ENCODE measurements around the gene CYP4F2. TPM values are rescaled to one million over a fixed set of nuclear protein-coding genes. Genes with fewer than 3 reads are reported as not detected.

CYP4F2 gene
- total and polyA plus RNA-seq, 10 of the 15 experiments (the other 5 are each of a cell fraction or from before 2014, with no cell fraction given), result 0.08 to 3.5 (median 0.63) TPM

- ChIA-PET RAD21 (ENCODE audit: unreplicated experiment) (no interaction called here), CTCF (no interaction called here), SMC1A (ENCODE audit: uncharacterized antibody, unreplicated experiment) (no interaction called here), POLR2A (no interaction called here)
- intact Hi-C loops (cut with micrococcal nuclease; ENCODE audit: unreplicated experiment), result no loop called here
- Histone ChIP-seq H4K20me1 (ENCODE audit: control insufficient read depth, insufficient read depth) (no peaks in the 10 kb centered on the region), H3K4me3 (no peak overlapping the region), H3K4me1 (ENCODE audit: control insufficient read depth, insufficient read depth, low read length) (no peaks in the 10 kb centered on the region), H3K27ac (ENCODE audit: control insufficient read depth, insufficient read depth) (no peak overlapping the region), H3K9ac (ENCODE audit: control insufficient read depth, insufficient read depth, low read length) (no peak overlapping the region), H2AFZ (ENCODE audit: control insufficient read depth, low read depth, low read length) (no peak overlapping the region), H3K36me3 (ENCODE audit: control insufficient read depth in 2 of 2, insufficient read depth in 2 of 2, low read length in 1 of 2) (no peaks in the 10 kb centered on the region), H3K79me2 (ENCODE audit: control insufficient read depth, insufficient read depth, low read length) (no peaks in the 10 kb centered on the region), H3K4me2 (ENCODE audit: control insufficient read depth, insufficient read depth) (no peak overlapping the region), H3K9me3 (replicated peaks; ENCODE audit: control insufficient read depth, insufficient read depth, low read length) (no peaks in the 10 kb centered on the region; the same call in 2 of the 3 replicates), H3K27me3 (replicated peaks in 1 of 2; ENCODE audit: control insufficient read depth in 2 of 2, insufficient read depth in 2 of 2, low read length in 1 of 2) (no peaks in the 10 kb centered on the region)
- ATAC-seq (no peak), DNase-seq (ENCODE audit: low read depth, low spot score) (no peak), FAIRE-seq (no peak)
- in situ Hi-C loops (cut with MboI), result no loop called here
- WGBS (ENCODE audit: insufficient coverage, insufficient replicate concordance, low lambda C conversion rate, missing lambda C conversion rate), result 5% methylated on average over 4 of the region's 4 CpGs
- no TSS peak for BruUV-seq (replicated peaks)
- TF ChIP-seq EP300 (IDR thresholded peaks at IDR 0.05; ENCODE audit: borderline replicate concordance in 1 of 2, control insufficient read depth in 1 of 2, low read depth in 2 of 2, low read length in 2 of 2), result no peak
- TF ChIP-seq TBL1XR1 (IDR thresholded peaks at IDR 0.05; ENCODE audit: low read depth, low read length), result no peak
- no peak for TF ChIP-seq NR2C1 (IDR thresholded peaks at IDR 0.05)
- TF ChIP-seq TCF12 (IDR thresholded peaks at IDR 0.05; ENCODE audit: low read depth, low read length), result no peak
- no peak for TF ChIP-seq IRF3 (IDR thresholded peaks at IDR 0.05)
- no peak for TF ChIP-seq POLR2AphosphoS5 (IDR thresholded peaks at IDR 0.05; ENCODE audit: low read length)
- TF ChIP-seq CBFB (IDR thresholded peaks at IDR 0.05; ENCODE audit: low read depth), result no peak
- TF ChIP-seq TAF1 (IDR thresholded peaks at IDR 0.05; ENCODE audit: borderline replicate concordance, low read depth, low read length), result no peak
- no peak for TF ChIP-seq ZNF384 (IDR thresholded peaks at IDR 0.05; ENCODE audit: borderline replicate concordance, low read depth, low read length)
- TF ChIP-seq, protein P1, sequence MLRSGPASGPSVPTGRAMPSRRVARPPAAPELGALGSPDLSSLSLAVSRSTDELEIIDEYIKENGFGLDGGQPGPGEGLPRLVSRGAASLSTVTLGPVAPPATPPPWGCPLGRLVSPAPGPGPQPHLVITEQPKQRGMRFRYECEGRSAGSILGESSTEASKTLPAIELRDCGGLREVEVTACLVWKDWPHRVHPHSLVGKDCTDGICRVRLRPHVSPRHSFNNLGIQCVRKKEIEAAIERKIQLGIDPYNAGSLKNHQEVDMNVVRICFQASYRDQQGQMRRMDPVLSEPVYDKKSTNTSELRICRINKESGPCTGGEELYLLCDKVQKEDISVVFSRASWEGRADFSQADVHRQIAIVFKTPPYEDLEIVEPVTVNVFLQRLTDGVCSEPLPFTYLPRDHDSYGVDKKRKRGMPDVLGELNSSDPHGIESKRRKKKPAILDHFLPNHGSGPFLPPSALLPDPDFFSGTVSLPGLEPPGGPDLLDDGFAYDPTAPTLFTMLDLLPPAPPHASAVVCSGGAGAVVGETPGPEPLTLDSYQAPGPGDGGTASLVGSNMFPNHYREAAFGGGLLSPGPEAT (IDR thresholded peaks at IDR 0.05; ENCODE audit: low read depth), result no peak
- no peak for TF ChIP-seq YBX1 (IDR thresholded peaks at IDR 0.05)
- TF ChIP-seq, protein P2, sequence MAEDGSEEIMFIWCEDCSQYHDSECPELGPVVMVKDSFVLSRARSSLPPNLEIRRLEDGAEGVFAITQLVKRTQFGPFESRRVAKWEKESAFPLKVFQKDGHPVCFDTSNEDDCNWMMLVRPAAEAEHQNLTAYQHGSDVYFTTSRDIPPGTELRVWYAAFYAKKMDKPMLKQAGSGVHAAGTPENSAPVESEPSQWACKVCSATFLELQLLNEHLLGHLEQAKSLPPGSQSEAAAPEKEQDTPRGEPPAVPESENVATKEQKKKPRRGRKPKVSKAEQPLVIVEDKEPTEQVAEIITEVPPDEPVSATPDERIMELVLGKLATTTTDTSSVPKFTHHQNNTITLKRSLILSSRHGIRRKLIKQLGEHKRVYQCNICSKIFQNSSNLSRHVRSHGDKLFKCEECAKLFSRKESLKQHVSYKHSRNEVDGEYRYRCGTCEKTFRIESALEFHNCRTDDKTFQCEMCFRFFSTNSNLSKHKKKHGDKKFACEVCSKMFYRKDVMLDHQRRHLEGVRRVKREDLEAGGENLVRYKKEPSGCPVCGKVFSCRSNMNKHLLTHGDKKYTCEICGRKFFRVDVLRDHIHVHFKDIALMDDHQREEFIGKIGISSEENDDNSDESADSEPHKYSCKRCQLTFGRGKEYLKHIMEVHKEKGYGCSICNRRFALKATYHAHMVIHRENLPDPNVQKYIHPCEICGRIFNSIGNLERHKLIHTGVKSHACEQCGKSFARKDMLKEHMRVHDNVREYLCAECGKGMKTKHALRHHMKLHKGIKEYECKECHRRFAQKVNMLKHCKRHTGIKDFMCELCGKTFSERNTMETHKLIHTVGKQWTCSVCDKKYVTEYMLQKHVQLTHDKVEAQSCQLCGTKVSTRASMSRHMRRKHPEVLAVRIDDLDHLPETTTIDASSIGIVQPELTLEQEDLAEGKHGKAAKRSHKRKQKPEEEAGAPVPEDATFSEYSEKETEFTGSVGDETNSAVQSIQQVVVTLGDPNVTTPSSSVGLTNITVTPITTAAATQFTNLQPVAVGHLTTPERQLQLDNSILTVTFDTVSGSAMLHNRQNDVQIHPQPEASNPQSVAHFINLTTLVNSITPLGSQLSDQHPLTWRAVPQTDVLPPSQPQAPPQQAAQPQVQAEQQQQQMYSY (CRISPR knock-in tag; IDR thresholded peaks at IDR 0.05), result no peak
- TF ChIP-seq CREB1 (IDR thresholded peaks at IDR 0.05; ENCODE audit: low read depth), result no peak
- TF ChIP-seq, protein P3, sequence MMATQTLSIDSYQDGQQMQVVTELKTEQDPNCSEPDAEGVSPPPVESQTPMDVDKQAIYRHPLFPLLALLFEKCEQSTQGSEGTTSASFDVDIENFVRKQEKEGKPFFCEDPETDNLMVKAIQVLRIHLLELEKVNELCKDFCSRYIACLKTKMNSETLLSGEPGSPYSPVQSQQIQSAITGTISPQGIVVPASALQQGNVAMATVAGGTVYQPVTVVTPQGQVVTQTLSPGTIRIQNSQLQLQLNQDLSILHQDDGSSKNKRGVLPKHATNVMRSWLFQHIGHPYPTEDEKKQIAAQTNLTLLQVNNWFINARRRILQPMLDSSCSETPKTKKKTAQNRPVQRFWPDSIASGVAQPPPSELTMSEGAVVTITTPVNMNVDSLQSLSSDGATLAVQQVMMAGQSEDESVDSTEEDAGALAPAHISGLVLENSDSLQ (IDR thresholded peaks at IDR 0.05), result no peak
- TF ChIP-seq HDGF (IDR thresholded peaks at IDR 0.05), result no peak
- no peak for TF ChIP-seq HCFC1 (IDR thresholded peaks at IDR 0.05; ENCODE audit: low read length)
- TF ChIP-seq NFYA (IDR thresholded peaks at IDR 0.05; ENCODE audit: borderline replicate concordance, low read depth, low read length), result no peak
Observed at GRCh38 chr19:15945301-15945700, 47.4 kb upstream of the CYP4F2 start.

Data from GM12878 (cell line).